Dermis blood vessel endothelial cell (primary cell): ENCODE measurements around the gene JPT1. TPM values are rescaled to one million over a fixed set of nuclear protein-coding genes. Genes with fewer than 3 reads are reported as not detected.
"Not testable (repeated sequence)": the region's sequence is repeated elsewhere in the genome, so short reads cannot be mapped to it uniquely, and the experiment has no call there.

Experiments used
- DNase-seq: peaks from one replicate; pipeline ENCODE4 v3.0.0; 2010
- total RNA-seq: library from RNA; depleted of rRNA; stranded (reverse); fragments of >200 nt; gene quantifications from 2 replicates; pipeline ENCODE4 v1.2.3, GENCODE V29; 2014

JPT1 gene
- total RNA-seq, 1 donor from 2014 or later, result 120 TPM

- DNase-seq, result no peak
Measured at GRCh38 chr17:75155191-75155601, 884 bp upstream of the JPT1 start.

DNA sequence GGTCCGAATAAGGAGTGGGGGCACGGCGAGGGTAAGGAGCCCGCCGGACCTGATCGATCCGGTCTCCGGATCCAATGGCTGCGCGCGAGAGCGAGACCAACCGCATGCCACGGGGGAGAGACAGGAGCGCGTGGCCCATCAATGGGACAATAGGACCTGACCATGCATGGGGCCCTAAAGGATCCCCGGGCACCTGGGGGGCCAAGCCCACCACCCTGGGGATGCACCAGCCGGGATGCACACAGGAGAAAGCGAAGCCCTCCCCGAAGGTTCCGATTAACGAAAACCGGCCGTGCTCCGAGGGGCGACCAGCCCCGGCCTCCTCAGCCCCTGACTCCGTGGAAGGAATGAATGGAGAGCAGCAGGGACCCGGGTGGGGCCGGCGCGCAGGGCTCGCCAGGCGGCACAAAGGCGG, 525 bp downstream of the JPT1 start:
- DNase-seq, result peak; percentile 40

- DNase-seq, result peak; percentile 53
Measured at GRCh38 chr17:75152922-75153779, 1.2 kb downstream of the JPT1 start.

GRCh38 chr17:75152523-75152921, 1.8 kb downstream of the JPT1 start:
- no peak for DNase-seq

- peak; percentile 32 for DNase-seq
Measured at GRCh38 chr17:75151930-75152329, 2.4 kb downstream of the JPT1 start.

- DNase-seq, result no peak
Measured at GRCh38 chr17:75147878-75148546, 6.3 kb downstream of the JPT1 start.

- no peak for DNase-seq
Measured at GRCh38 chr17:75146592-75146991, 7.7 kb downstream of the JPT1 start.

GRCh38 chr17:75144816-75145512, 9.3 kb downstream of the JPT1 start:
- no peak for DNase-seq

- DNase-seq, result no peak
Measured at GRCh38 chr17:75142236-75142971, 11.9 kb downstream of the JPT1 start.

DNA sequence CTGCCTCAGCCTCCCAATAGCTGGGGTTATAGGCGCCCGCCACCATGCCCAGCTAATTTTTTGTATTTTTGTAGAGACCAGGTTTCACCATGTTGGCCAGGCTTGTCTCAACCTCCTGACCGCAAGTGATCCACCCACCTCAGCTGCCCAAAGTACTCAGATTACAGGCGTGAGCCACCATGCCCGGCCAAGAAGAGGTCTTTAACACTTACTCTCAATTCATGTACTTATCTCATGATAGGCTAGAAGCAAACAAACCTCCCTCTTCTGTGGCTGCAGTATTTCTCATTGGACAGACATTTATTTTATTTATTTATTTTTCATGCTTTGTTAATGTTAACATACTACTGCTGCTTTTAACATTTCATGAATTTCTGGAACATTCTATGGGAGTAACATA, 15.8 kb downstream of the JPT1 start:
- no peak for DNase-seq

DNA sequence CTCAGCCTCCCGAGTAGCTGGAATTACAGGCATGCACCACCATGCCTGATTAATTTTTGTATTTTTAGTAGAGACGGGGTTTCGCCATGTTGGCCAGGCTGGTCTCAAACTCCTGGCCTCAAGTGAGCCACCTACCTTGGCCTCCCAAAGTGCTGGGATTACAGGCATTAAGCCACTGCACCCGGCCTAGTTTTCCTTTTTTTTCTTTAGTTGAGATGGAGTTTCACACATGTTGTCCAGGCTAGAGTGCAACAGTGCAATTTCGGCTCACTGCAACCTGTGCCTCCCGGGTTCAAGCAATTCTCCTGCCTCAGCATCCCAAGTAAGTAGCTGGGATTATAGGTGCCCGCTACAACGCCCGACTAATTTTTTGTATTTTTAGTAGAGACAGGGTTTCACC, 16.6 kb downstream of the JPT1 start:
- not testable (repeated sequence) for DNase-seq

DNA sequence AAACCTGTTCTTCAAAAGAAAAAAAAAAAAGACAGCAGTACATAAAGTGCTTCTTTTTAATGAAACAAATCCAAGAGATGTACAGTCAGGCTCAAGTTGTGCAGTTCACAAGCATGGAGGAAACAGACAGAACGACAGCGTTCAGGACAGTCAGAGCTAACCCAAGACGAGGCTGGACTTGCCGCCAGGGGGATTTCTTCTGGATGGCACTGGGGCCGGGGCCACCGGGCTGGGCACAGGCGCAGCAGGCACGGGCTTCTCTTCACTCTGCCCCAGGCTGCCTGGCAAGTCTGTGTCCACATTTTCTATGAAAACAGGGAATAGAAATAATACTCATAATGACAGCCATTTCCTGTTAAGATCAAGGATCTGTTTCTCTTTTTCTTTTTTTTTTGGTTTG, 18.4 kb downstream of the JPT1 start:
- DNase-seq, result no peak

DNA sequence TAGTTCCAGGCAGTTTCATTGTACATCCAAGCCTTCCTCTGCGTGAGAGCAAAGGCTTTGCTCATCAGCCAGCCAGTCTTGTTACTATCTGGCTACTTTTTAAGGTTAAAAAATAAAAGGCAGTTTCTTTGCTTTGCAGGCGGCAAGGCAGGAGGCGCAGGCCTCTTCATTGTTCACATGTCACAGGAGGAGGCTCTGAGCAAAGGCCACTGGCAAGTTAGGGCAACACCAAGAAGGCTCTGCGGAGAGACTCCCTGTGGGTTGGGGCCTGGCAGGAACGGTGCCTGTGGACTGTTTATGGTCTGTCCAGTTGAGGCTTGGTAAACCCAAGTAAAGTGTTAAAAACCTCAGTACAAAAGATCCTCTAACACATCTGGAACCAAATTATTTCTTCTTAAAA, 18.9 kb downstream of the JPT1 start:
- no peak for DNase-seq

- DNase-seq, result not testable (repeated sequence)
Measured at GRCh38 chr17:75133607-75134347, 20.5 kb downstream of the JPT1 start.

DNA sequence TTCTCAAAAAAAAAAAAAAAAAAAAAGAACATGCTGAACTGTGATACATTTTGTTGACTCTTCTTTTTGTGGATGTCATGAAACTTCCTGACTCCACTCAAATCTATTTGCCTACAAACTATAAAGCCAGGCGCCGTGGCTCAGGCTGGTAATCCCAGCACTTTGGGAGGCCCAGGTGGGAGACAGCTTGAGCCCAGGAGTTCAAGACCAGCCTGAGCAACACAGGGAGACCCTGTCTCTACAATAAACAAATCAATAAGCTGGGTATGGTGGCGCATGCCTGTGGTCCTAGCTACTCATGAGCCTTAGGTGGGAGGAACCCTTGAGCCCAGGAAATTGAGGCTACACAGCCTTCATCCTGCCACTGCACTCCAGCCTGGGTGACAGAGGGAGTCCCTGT, 21.3 kb downstream of the JPT1 start:
- DNase-seq, result no peak

- not testable (repeated sequence) for DNase-seq
Measured at GRCh38 chr17:75132018-75133000, 22.0 kb downstream of the JPT1 start.

GRCh38 chr17:75131278-75132017, 22.9 kb downstream of the JPT1 start, which contains the start of gene NT5C:
Gene NT5C, minus strand, starts transcription at chr17:75131742. Its CDS starts 35 bp downstream, at chr17:75131707.
- peak; percentile 79 for DNase-seq

- DNase-seq, result peak; percentile 79
Measured at GRCh38 chr17:75130632-75131277, 23.6 kb downstream of the JPT1 start.

DNA sequence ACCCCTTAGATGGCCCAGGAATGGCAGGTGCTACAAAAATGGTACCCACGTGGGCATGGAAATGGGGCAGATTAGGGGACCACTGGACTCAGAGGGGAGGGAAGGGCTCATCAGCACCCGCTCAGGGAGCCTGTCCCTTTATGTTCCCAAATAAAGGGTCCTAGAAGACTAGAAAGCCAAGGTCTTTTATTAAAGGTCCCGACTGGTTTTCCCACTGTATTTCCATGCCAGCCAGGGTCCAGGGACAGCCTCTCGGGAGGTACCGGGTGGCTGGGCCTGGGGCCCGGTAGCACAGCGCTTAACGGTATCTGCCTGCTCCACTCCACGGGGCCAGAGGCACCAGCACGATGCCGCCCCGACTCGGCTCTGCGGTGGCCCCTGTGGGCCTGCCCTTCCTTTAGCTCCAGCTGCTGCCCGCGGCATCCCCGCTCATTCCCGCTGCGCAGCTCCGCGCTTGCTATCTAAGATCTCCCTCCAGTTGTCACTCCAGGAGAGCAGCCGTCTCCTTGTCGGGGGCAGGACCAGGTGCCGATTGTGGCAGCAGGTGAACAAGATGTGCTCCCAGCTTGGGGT, 24.2 kb downstream of the JPT1 start:
- DNase-seq, result no peak
